ENCODE data around the gene GATAD1. TPM values are rescaled to one million over a fixed set of nuclear protein-coding genes. Genes with fewer than 3 reads are reported as not detected.
"Not testable (repeated sequence)": the region's sequence is repeated elsewhere in the genome, so short reads cannot be mapped to it uniquely, and the experiment has no call there.

The GATAD1 gene
- total and polyA plus RNA-seq, 2 experiments from 2014 or later, result 15.4 to 30.8 TPM

- Histone ChIP-seq H3K4me2 (no peak overlapping the region), H3K4me1 (ENCODE audit: insufficient read depth) (no peaks in the 10 kb centered on the region), H3K79me2 (replicated peaks; ENCODE audit: insufficient read depth) (no peaks in the 10 kb centered on the region), H3K4me3 (no peak overlapping the region), H3K36me3 (ENCODE audit: insufficient read depth) (no peaks in the 10 kb centered on the region), H2AFZ (no peak overlapping the region), H3K27me3 (ENCODE audit: insufficient read depth) (no peaks in the 10 kb centered on the region), H3K9me2 (ENCODE audit: insufficient read depth) (no peaks in the 10 kb centered on the region), H4K20me1 (replicated peaks; ENCODE audit: insufficient read depth) (no peaks in the 10 kb centered on the region), H3F3A (replicated peaks; ENCODE audit: low read depth) (no peaks in the 10 kb centered on the region), H3K27ac (ENCODE audit: low read depth) (no peak overlapping the region)
- Mint-ChIP-seq H3K9me3 (peaks cover 23% of the 10 kb centered on the region), H3K4me1 (no peaks in the 10 kb centered on the region; the same call in 2 of the 3 replicates), H3K4me3 (no peak overlapping the region), H3K27ac (no peak overlapping the region), H3K27me3 (ENCODE audit: insufficient read depth, low read depth, poor library complexity) (no peaks in the 10 kb centered on the region), H3K36me3 (ENCODE audit: low read depth) (peaks cover 20% of the 10 kb centered on the region)
- TF ChIP-seq ZNF462 (CRISPR knock-in tag; IDR thresholded peaks at IDR 0.05) (no peak), ZNF114 (CRISPR knock-in tag; IDR thresholded peaks at IDR 0.05) (no peak), NANOG (IDR thresholded peaks at IDR 0.05; ENCODE audit: borderline replicate concordance) (no peak), REST (IDR thresholded peaks at IDR 0.05; ENCODE audit: unreplicated experiment) (no peak), EZH2phosphoT487 (IDR thresholded peaks at IDR 0.05; ENCODE audit: unreplicated experiment) (no peak), ZNF331 (CRISPR knock-in tag; IDR thresholded peaks at IDR 0.05; ENCODE audit: low read depth) (no peak), CREB1 (CRISPR knock-in tag; IDR thresholded peaks at IDR 0.05; ENCODE audit: low read depth) (no peak), POLR2AphosphoS5 (IDR thresholded peaks at IDR 0.05; ENCODE audit: low read depth) (no peak), CTCF (conservative IDR thresholded peaks at IDR 0.05; ENCODE audit: low read depth in 2 of 2) (no peak)
- TF ChIP-seq, protein P1, sequence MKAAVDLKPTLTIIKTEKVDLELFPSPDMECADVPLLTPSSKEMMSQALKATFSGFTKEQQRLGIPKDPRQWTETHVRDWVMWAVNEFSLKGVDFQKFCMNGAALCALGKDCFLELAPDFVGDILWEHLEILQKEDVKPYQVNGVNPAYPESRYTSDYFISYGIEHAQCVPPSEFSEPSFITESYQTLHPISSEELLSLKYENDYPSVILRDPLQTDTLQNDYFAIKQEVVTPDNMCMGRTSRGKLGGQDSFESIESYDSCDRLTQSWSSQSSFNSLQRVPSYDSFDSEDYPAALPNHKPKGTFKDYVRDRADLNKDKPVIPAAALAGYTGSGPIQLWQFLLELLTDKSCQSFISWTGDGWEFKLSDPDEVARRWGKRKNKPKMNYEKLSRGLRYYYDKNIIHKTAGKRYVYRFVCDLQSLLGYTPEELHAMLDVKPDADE (IDR thresholded peaks at IDR 0.05), result no peak
- DNase-seq (ENCODE audit: low spot score), result no peak
- ATAC-seq, result no peak
These were observed 19.4 kb downstream of the GATAD1 start for GRCh38 chr7:92466682-92467081.

DNA sequence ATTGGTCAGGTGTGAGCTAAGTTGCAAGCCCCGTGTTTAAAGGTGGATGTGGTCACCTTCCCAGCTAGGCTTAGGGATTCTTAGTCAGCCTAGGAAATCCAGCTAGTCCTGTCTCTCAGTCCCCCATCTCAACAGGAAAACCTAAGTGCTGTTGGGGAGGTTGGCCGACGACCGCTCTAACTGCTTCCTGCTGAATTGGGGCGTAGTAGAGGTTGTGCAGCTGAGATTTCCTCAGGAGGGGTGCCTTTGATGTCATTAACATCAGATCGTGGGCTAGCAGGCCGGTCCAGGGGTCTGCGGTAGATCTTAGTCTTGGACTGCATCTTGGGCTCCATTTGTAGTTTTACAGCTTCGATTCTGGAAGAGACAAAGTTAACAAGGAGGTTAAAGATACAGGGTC, 21.3 kb downstream of the GATAD1 start:
- H4K20me1 ChIP-seq (replicated peaks; ENCODE audit: insufficient read depth); ATAC-seq; H3K4me1 ChIP-seq (ENCODE audit: insufficient read depth); H3K79me2 ChIP-seq (replicated peaks; ENCODE audit: insufficient read depth); H3K27ac ChIP-seq (ENCODE audit: low read depth); H3K27me3 Mint-ChIP-seq (ENCODE audit: insufficient read depth, low read depth, poor library complexity); H3K27ac Mint-ChIP-seq; H3K4me3 ChIP-seq; H3F3A ChIP-seq (replicated peaks; ENCODE audit: low read depth); H3K4me1 Mint-ChIP-seq; H3K4me3 Mint-ChIP-seq; H3K9me2 ChIP-seq (ENCODE audit: insufficient read depth); H3K27me3 ChIP-seq (ENCODE audit: insufficient read depth); DNase-seq (ENCODE audit: low spot score); H3K4me2 ChIP-seq; H3K36me3 ChIP-seq (ENCODE audit: insufficient read depth); H2AFZ ChIP-seq: not testable (repeated sequence)
- Mint-ChIP-seq H3K36me3 (ENCODE audit: low read depth) (peaks cover 20% of the 10 kb centered on the region), H3K9me3 (peaks cover 23% of the 10 kb centered on the region)

Data from GM23338 (cell line).